Neural cell (in vitro differentiated cells): ENCODE data around the gene RABL2A. TPM values are rescaled to one million over a fixed set of nuclear protein-coding genes. Genes with fewer than 3 reads are reported as not detected.

Experiments used
- H2AFZ ChIP-seq: fragments of 200-600, 300-800 bp; sonication (generic), shearing (Covaris generic); 2 replicates; pipeline ENCODE4 v1.6.0; 2014; ENCODE audit warnings: low read depth, mild to moderate bottlenecking, antibody characterized with exemption, low read length, moderate library complexity
- H3F3A ChIP-seq: fragments of 200-600 bp; shearing (Covaris generic); 2 replicates; pipeline ENCODE4 v1.6.1; 2016; ENCODE audit warnings: mild to moderate bottlenecking, moderate library complexity, mixed read lengths, antibody characterized with exemption, low read length; ENCODE audit not compliant: insufficient read depth, poor library complexity, severe bottlenecking
- H3K27ac ChIP-seq: fragments of 200-600, 300-800 bp; sonication (generic), shearing (Covaris generic); 2 replicates; pipeline ENCODE4 v1.5.1; 2014; ENCODE audit warnings: mild to moderate bottlenecking, low read length, moderate library complexity
- H3K27me3 ChIP-seq: fragments of 300-800, 200-600 bp; sonication (generic), shearing (Covaris generic); 2 replicates; pipeline ENCODE4 v1.6.0; 2014; ENCODE audit warnings: mild to moderate bottlenecking, low read depth, low read length, moderate library complexity; ENCODE audit not compliant: insufficient read depth
- H3K36me3 ChIP-seq: fragments of 300-800, 200-600 bp; sonication (generic), shearing (Covaris generic); 2 replicates; pipeline ENCODE4 v1.5.1; 2014; ENCODE audit warnings: mild to moderate bottlenecking, antibody characterized with exemption, low read length, moderate library complexity; ENCODE audit not compliant: insufficient read depth
- H3K4me2 ChIP-seq: fragments of 300-800, 200-600 bp; sonication (generic), shearing (Covaris generic); 2 replicates; pipeline ENCODE4 v1.6.0; 2014; ENCODE audit warnings: mild to moderate bottlenecking, low read length
- H3K4me3 ChIP-seq: fragments of 300-800, 200-600 bp; sonication (generic), shearing (Covaris generic); 2 replicates; pipeline ENCODE4 v1.5.1; 2014; ENCODE audit warnings: mild to moderate bottlenecking, low read length, moderate library complexity
- H3K79me2 ChIP-seq: fragments of 200-600 bp; shearing (Covaris generic); replicated peaks from 2 replicates; pipeline ENCODE4 v1.6.0; 2014; ENCODE audit warnings: mild to moderate bottlenecking, low read length, moderate library complexity; ENCODE audit not compliant: insufficient read depth
- H3K9ac ChIP-seq: fragments of 300-800, 200-600 bp; sonication (generic), shearing (Covaris generic); 2 replicates; pipeline ENCODE4 v1.6.1; 2016; ENCODE audit warnings: mild to moderate bottlenecking, low read length, mixed read lengths
- H3K9me2 ChIP-seq: fragments of 200-600 bp; shearing (Covaris generic); 2 replicates; pipeline ENCODE4 v1.6.1; 2016; ENCODE audit warnings: mild to moderate bottlenecking, low read length, mixed read lengths; ENCODE audit not compliant: insufficient read depth
- H3K9me3 ChIP-seq: fragments of 200-600, 300-800 bp; sonication (generic), shearing (Covaris generic); 2 replicates; pipeline ENCODE4 v1.6.1; 2016; ENCODE audit warnings: mild to moderate bottlenecking, mixed run types, low read length, moderate library complexity, mixed read lengths
- H4K20me1 ChIP-seq: fragments of 200-600 bp; shearing (Covaris generic); 2 replicates; pipeline ENCODE4 v1.6.1; 2016; ENCODE audit warnings: mild to moderate bottlenecking, mixed run types; ENCODE audit not compliant: insufficient read depth
- EP300 ChIP-seq: fragments of 450-650 bp; conservative IDR thresholded peaks from 2 replicates; pipeline ENCODE4 v1.6.1; 2014; ENCODE audit warnings: antibody characterized with exemption, mild to moderate bottlenecking, moderate library complexity; ENCODE audit not compliant: poor library complexity, severe bottlenecking
- EZH2 ChIP-seq: fragments of 200-600, 300-800 bp; shearing (Covaris generic), sonication (generic); IDR thresholded peaks from 2 replicates; pipeline ENCODE4 v1.6.1; 2014; ENCODE audit warnings: antibody characterized with exemption, low read length, borderline replicate concordance, mild to moderate bottlenecking; ENCODE audit not compliant: insufficient read depth, poor library complexity, severe bottlenecking
- MXI1 ChIP-seq: fragments of 450-650 bp; conservative IDR thresholded peaks from 2 replicates; pipeline ENCODE4 v1.6.1; 2014; ENCODE audit warnings: antibody characterized with exemption, mild to moderate bottlenecking; ENCODE audit not compliant: poor library complexity, severe bottlenecking
- POLR2AphosphoS5 ChIP-seq: IDR thresholded peaks from 2 replicates; pipeline ENCODE4 v1.6.1; 2012
- RAD21 ChIP-seq: fragments of 450-650 bp; conservative IDR thresholded peaks from 2 replicates; pipeline ENCODE4 v1.6.1; 2014; ENCODE audit warnings: antibody characterized with exemption, mild to moderate bottlenecking, moderate library complexity
- SMC3 ChIP-seq: fragments of 450-650 bp; conservative IDR thresholded peaks from 2 replicates; pipeline ENCODE4 v1.6.1; 2014; ENCODE audit warnings: antibody characterized with exemption, mild to moderate bottlenecking, moderate library complexity; ENCODE audit not compliant: poor library complexity
- TAF1 ChIP-seq: IDR thresholded peaks from 2 replicates; pipeline ENCODE4 v1.6.1; 2012; ENCODE audit warnings: low read depth
- polyA plus RNA-seq: library from polyadenylated mRNA; depleted of rRNA; stranded (reverse); fragments of >200 nt; gene quantifications from 2 replicates; pipeline ENCODE4 v1.2.3, GENCODE V29; 2014
- TF ChIP-seq, protein P1 (sequence below): IDR thresholded peaks from 2 replicates; pipeline ENCODE4 v1.6.1; 2012; ENCODE audit warnings: borderline replicate concordance
- TF ChIP-seq, protein P2 (sequence below): fragments of 450-650 bp; IDR thresholded peaks from 2 replicates; pipeline ENCODE4 v1.5.1; 2014; ENCODE audit warnings: antibody characterized with exemption, mild to moderate bottlenecking, moderate library complexity; ENCODE audit not compliant: poor library complexity, severe bottlenecking

RABL2A gene
- polyA plus RNA-seq, 1 donor from 2014 or later: 17.9 TPM

GRCh38 chr2:113672326-113672932, 45.4 kb downstream of the RABL2A start (continued):
- TF ChIP-seq, protein P1, sequence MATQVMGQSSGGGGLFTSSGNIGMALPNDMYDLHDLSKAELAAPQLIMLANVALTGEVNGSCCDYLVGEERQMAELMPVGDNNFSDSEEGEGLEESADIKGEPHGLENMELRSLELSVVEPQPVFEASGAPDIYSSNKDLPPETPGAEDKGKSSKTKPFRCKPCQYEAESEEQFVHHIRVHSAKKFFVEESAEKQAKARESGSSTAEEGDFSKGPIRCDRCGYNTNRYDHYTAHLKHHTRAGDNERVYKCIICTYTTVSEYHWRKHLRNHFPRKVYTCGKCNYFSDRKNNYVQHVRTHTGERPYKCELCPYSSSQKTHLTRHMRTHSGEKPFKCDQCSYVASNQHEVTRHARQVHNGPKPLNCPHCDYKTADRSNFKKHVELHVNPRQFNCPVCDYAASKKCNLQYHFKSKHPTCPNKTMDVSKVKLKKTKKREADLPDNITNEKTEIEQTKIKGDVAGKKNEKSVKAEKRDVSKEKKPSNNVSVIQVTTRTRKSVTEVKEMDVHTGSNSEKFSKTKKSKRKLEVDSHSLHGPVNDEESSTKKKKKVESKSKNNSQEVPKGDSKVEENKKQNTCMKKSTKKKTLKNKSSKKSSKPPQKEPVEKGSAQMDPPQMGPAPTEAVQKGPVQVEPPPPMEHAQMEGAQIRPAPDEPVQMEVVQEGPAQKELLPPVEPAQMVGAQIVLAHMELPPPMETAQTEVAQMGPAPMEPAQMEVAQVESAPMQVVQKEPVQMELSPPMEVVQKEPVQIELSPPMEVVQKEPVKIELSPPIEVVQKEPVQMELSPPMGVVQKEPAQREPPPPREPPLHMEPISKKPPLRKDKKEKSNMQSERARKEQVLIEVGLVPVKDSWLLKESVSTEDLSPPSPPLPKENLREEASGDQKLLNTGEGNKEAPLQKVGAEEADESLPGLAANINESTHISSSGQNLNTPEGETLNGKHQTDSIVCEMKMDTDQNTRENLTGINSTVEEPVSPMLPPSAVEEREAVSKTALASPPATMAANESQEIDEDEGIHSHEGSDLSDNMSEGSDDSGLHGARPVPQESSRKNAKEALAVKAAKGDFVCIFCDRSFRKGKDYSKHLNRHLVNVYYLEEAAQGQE: no peak

GRCh38 chr2:113675875-113676274, 48.8 kb downstream of the RABL2A start:
- no peaks in the 10 kb centered on the region for H4K20me1 ChIP-seq
- H3K27ac ChIP-seq: no peak overlapping the region
- no peaks in the 10 kb centered on the region for H3K79me2 ChIP-seq
- no peak overlapping the region for H3K4me2 ChIP-seq
- no peaks in the 10 kb centered on the region for H3K36me3 ChIP-seq
- H2AFZ ChIP-seq: no peak overlapping the region
- H3F3A ChIP-seq: no peaks in the 10 kb centered on the region
- TF ChIP-seq POLR2AphosphoS5 (no peak), RAD21 (no peak), EP300 (no peak)
- TF ChIP-seq, protein P2, sequence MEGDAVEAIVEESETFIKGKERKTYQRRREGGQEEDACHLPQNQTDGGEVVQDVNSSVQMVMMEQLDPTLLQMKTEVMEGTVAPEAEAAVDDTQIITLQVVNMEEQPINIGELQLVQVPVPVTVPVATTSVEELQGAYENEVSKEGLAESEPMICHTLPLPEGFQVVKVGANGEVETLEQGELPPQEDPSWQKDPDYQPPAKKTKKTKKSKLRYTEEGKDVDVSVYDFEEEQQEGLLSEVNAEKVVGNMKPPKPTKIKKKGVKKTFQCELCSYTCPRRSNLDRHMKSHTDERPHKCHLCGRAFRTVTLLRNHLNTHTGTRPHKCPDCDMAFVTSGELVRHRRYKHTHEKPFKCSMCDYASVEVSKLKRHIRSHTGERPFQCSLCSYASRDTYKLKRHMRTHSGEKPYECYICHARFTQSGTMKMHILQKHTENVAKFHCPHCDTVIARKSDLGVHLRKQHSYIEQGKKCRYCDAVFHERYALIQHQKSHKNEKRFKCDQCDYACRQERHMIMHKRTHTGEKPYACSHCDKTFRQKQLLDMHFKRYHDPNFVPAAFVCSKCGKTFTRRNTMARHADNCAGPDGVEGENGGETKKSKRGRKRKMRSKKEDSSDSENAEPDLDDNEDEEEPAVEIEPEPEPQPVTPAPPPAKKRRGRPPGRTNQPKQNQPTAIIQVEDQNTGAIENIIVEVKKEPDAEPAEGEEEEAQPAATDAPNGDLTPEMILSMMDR: no peak
- no peaks in the 10 kb centered on the region for H3K27me3 ChIP-seq
- no peak overlapping the region for H3K4me3 ChIP-seq
- H3K9ac ChIP-seq: no peak overlapping the region
- H3K9me2 ChIP-seq: no peaks in the 10 kb centered on the region
- no peaks in the 10 kb centered on the region for H3K9me3 ChIP-seq

DNA sequence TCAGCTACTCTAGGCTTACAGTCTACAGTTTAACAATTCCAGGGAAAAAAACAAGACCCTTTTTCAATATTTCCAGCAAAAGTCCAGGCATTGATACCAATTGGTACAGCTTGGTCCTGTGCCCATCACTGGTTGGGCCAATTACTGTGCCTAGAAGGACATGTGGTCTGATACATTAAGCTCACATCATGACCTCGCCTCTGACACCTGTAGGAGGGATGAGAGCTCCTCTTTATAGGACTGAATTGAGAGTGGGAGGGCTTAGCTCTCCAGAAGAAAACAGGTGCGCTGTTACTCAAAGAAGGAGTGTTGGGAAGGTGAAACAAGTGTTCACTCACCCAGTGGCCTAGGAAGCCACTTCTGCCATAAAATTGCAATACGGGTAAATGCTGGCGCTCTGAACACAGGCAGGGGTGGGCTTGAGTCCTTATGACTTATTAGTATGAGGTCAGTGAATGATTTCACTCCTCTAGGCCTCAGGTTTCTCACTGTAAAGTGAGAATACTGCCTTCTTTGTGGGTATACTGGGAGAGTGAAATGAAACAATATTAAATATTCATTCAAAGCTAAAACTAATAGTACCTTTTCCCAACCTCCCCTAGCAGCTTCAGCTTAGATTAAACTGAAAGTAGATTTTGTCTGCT, 49.7 kb downstream of the RABL2A start:
- TF ChIP-seq POLR2AphosphoS5 (no peak), TAF1 (no peak), MXI1 (no peak), EZH2 (no peak), EP300 (no peak), RAD21 (no peak), SMC3 (no peak)
- TF ChIP-seq, protein P2: no peak
- TF ChIP-seq, protein P1: no peak
- Histone ChIP-seq H3K9me3 (no peaks in the 10 kb centered on the region), H3K36me3 (no peaks in the 10 kb centered on the region), H2AFZ (no peak overlapping the region), H3K4me3 (no peak overlapping the region), H3F3A (no peaks in the 10 kb centered on the region), H3K9ac (no peak overlapping the region), H3K27me3 (no peaks in the 10 kb centered on the region), H3K79me2 (no peaks in the 10 kb centered on the region), H3K27ac (no peak overlapping the region), H4K20me1 (no peaks in the 10 kb centered on the region), H3K4me2 (no peak overlapping the region), H3K9me2 (no peaks in the 10 kb centered on the region)
